H9 (cell line): ENCODE measurements around the gene SPATS2. TPM values are rescaled to one million over a fixed set of nuclear protein-coding genes. Genes with fewer than 3 reads are reported as not detected.
A peak's percentile ranks its signal among the peaks of the same experiment; 100 is the strongest.

Source experiments
- DNase-seq: peaks from one replicate; pipeline ENCODE4 v3.0.0-alpha.2; 2017
- H2AFZ ChIP-seq: one replicate; pipeline ENCODE4 v1.6.1; 2013; ENCODE audit warnings: mild to moderate bottlenecking, low read length, control low read depth, moderate library complexity
- H2AK5ac ChIP-seq: 2 replicates; pipeline ENCODE4 v1.6.1; 2013; ENCODE audit warnings: low read length, control low read depth, mixed read lengths; ENCODE audit not compliant: insufficient read length
- H2BK120ac ChIP-seq: one replicate; pipeline ENCODE4 v1.6.1; 2013; ENCODE audit warnings: low read depth, mild to moderate bottlenecking, low read length, control low read depth, inconsistent platforms; ENCODE audit not compliant: poor library complexity, severe bottlenecking
- H2BK12ac ChIP-seq: 2 replicates; pipeline ENCODE4 v1.6.1; 2013; ENCODE audit warnings: low read length, control low read depth, mixed read lengths, low read depth; ENCODE audit not compliant: insufficient read length
- H2BK15ac ChIP-seq: 2 replicates; pipeline ENCODE4 v1.6.1; 2013; ENCODE audit warnings: low read depth, low read length, control low read depth
- H2BK20ac ChIP-seq: one replicate; pipeline ENCODE4 v1.6.1; 2013; ENCODE audit warnings: low read depth, mild to moderate bottlenecking, low read length, control low read depth, inconsistent platforms; ENCODE audit not compliant: poor library complexity, severe bottlenecking
- H2BK5ac ChIP-seq: 2 replicates; pipeline ENCODE4 v1.6.1; 2013; ENCODE audit warnings: low read length, control low read depth, mixed read lengths; ENCODE audit not compliant: insufficient read length
- H3K14ac ChIP-seq: 2 replicates; pipeline ENCODE4 v1.6.1; 2013; ENCODE audit warnings: low read length, control low read depth; ENCODE audit not compliant: insufficient read depth
- H3K18ac ChIP-seq: 2 replicates; pipeline ENCODE4 v1.6.1; 2013; ENCODE audit warnings: low read depth, mild to moderate bottlenecking, mixed read lengths, low read length, control low read depth; ENCODE audit not compliant: insufficient read length
- H3K23ac ChIP-seq: 2 replicates; pipeline ENCODE4 v1.6.1; 2013; ENCODE audit warnings: low read length, control low read depth, mixed read lengths, low read depth; ENCODE audit not compliant: insufficient read length
- H3K23me2 ChIP-seq: 2 replicates; pipeline ENCODE4 v1.6.1; 2013; ENCODE audit warnings: low read depth, mild to moderate bottlenecking, mixed read lengths, low read length, control low read depth; ENCODE audit not compliant: insufficient read length, poor library complexity, severe bottlenecking
- H3K27ac ChIP-seq: 2 replicates; pipeline ENCODE4 v1.5.1; 2013; ENCODE audit warnings: low read length, control low read depth, mixed read lengths, low read depth; ENCODE audit not compliant: insufficient read length
- H3K27me3 ChIP-seq: 2 replicates; pipeline ENCODE4 v1.6.1; 2013; ENCODE audit warnings: low read length, control low read depth, inconsistent platforms; ENCODE audit not compliant: insufficient read depth
- H3K4ac ChIP-seq: 2 replicates; pipeline ENCODE4 v1.6.1; 2013; ENCODE audit warnings: low read depth, mild to moderate bottlenecking, control low read depth, inconsistent platforms, low read length, moderate library complexity
- H3K4me1 ChIP-seq: 2 replicates; pipeline ENCODE4 v1.6.1; 2013; ENCODE audit warnings: low read length, control low read depth, inconsistent platforms; ENCODE audit not compliant: insufficient read depth
- H3K4me2 ChIP-seq: 2 replicates; pipeline ENCODE4 v1.6.1; 2013; ENCODE audit warnings: low read length, control low read depth, mixed read lengths; ENCODE audit not compliant: insufficient read length, insufficient read depth
- H3K56ac ChIP-seq: 2 replicates; pipeline ENCODE4 v1.6.1; 2013; ENCODE audit warnings: low read depth, mild to moderate bottlenecking, mixed read lengths, low read length, control low read depth; ENCODE audit not compliant: insufficient read length
- H3K79me1 ChIP-seq: 2 replicates; pipeline ENCODE4 v1.6.1; 2013; ENCODE audit warnings: low read depth, mild to moderate bottlenecking, moderate library complexity, low read length, control low read depth, inconsistent platforms; ENCODE audit not compliant: insufficient read depth, poor library complexity, severe bottlenecking
- H3K79me2 ChIP-seq: 2 replicates; pipeline ENCODE4 v1.6.1; 2013; ENCODE audit warnings: low read length, control low read depth, inconsistent platforms; ENCODE audit not compliant: insufficient read depth
- H3K9ac ChIP-seq: 2 replicates; pipeline ENCODE4 v1.6.1; 2013; ENCODE audit warnings: low read length, control low read depth, mixed read lengths; ENCODE audit not compliant: insufficient read length; ENCODE audit errors: extremely low read depth
- H3K9me3 ChIP-seq: one replicate; pipeline ENCODE4 v1.6.1; 2013; ENCODE audit warnings: low read depth, low read length, inconsistent platforms; ENCODE audit not compliant: control insufficient read depth
- H3T11ph ChIP-seq: one replicate; pipeline ENCODE4 v1.6.1; 2013; ENCODE audit warnings: mild to moderate bottlenecking, low read length, control low read depth, inconsistent platforms
- H4K20me1 ChIP-seq: one replicate; pipeline ENCODE4 v1.6.1; 2013; ENCODE audit not compliant: control insufficient read depth, insufficient read length, insufficient read depth
- H4K5ac ChIP-seq: 2 replicates; pipeline ENCODE4 v1.6.1; 2013; ENCODE audit warnings: low read depth, mild to moderate bottlenecking, mixed read lengths, low read length, control low read depth; ENCODE audit not compliant: insufficient read length
- H4K8ac ChIP-seq: replicated peaks from 2 replicates; pipeline ENCODE4 v1.6.1; 2013; ENCODE audit warnings: low read length, control low read depth, mixed read lengths, low read depth; ENCODE audit not compliant: insufficient read length
- H4K91ac ChIP-seq: 2 replicates; pipeline ENCODE4 v1.6.1; 2013; ENCODE audit warnings: low read depth, mild to moderate bottlenecking, moderate library complexity, mixed read lengths, low read length, control low read depth; ENCODE audit not compliant: insufficient read length
- H3K27ac Mint-ChIP-seq, 3 experiments: 2 replicates in 2 of 3; 3 replicates in 1 of 3; pipeline ENCODE4 v1.8.0; 2020 to 2021; ENCODE audit warnings: mixed read lengths in 3 of 3, mild to moderate bottlenecking in 1 of 3, moderate library complexity in 1 of 3
- H3K27me3 Mint-ChIP-seq: 2 replicates; pipeline ENCODE4 v1.8.0; 2021; ENCODE audit warnings: low read depth, mild to moderate bottlenecking, moderate library complexity, mixed read lengths
- H3K36me3 Mint-ChIP-seq, 3 experiments: 2 replicates in 2 of 3; 3 replicates in 1 of 3; pipeline ENCODE4 v1.8.0; 2020 to 2021; ENCODE audit warnings: low read depth in 3 of 3, mixed read lengths in 3 of 3; ENCODE audit not compliant: insufficient read depth in 1 of 3
- H3K4me1 Mint-ChIP-seq, 2 experiments: 2 replicates each; pipeline ENCODE4 v1.8.0; 2020; ENCODE audit warnings: mixed read lengths in 2 of 2
- H3K4me3 Mint-ChIP-seq, 2 experiments: 2 replicates in 1 of 2; 3 replicates in 1 of 2; pipeline ENCODE4 v1.8.0; 2020 to 2021; ENCODE audit warnings: mild to moderate bottlenecking in 2 of 2, mixed read lengths in 2 of 2, moderate library complexity in 1 of 2
- H3K9me3 Mint-ChIP-seq, 2 experiments: 2 replicates in 1 of 2; 3 replicates in 1 of 2; pipeline ENCODE4 v1.8.0; 2020; ENCODE audit warnings: mild to moderate bottlenecking in 2 of 2, mixed read lengths in 2 of 2, moderate library complexity in 1 of 2
- CTCF ChIP-seq: fragments of 200-600 bp; sonication (generic); conservative IDR thresholded peaks from 3 replicates; pipeline ENCODE4 v1.8.0; 2021; ENCODE audit warnings: antibody characterized with exemption, mild to moderate bottlenecking
- WGBS: extraction: QIAGEN DNeasy Blood & Tissue Kit; methylation state at CpG from one replicate; pipeline ENCODE4 v1.1.7; 2013; ENCODE audit warnings: missing lambda C conversion rate, low lambda C conversion rate, mixed read lengths; ENCODE audit not compliant: insufficient read length; ENCODE audit errors: extremely low coverage; 5-methylcytosine and 5-hydroxymethylcytosine counted together
- total RNA-seq: library from RNA; stranded (reverse); gene quantifications from 2 replicates; pipeline ENCODE4 v1.2.1, GENCODE V29; 2021

The SPATS2 gene
- total RNA-seq, 1 experiment from 2014 or later = 17.1 TPM

GRCh38 chr12:49369411-49370145 lies 2.3 kb downstream of the SPATS2 start:
- Mint-ChIP-seq H3K27me3 (peaks cover 12% of the 10 kb centered on the region), H3K4me3 (peak overlapping the region in 1 of 2 experiments; percentile 65; a peak in 3 of 5 replicates), H3K27ac (peak overlapping the region in 1 of 3 experiments; percentile 28; a peak in 1 of 7 replicates), H3K36me3 (peaks cover 0 to 6% (median 5%) of the 10 kb centered on the region in 3 experiments; a peak in 3 of 7 replicates), H3K9me3 (no peaks in the 10 kb centered on the region), H3K4me1 (peaks cover 18 to 28% of the 10 kb centered on the region in 2 experiments)
- peaks cover 7% of the 10 kb centered on the region; the same call in 1 of the 2 replicates for H3K79me2 ChIP-seq
- H3K14ac ChIP-seq = no peak overlapping the region
- no peak overlapping the region for H2BK20ac ChIP-seq
- no peak overlapping the region for H4K5ac ChIP-seq
- no peaks in the 10 kb centered on the region for H3K9me3 ChIP-seq
- H3K4ac ChIP-seq = no peak overlapping the region
- no peak overlapping the region for H2AK5ac ChIP-seq
- H3K23ac ChIP-seq = no peak overlapping the region
- H3K56ac ChIP-seq = no peak overlapping the region
- peak; percentile 56 for TF ChIP-seq CTCF
- H3K23me2 ChIP-seq = peaks cover 4% of the 10 kb centered on the region
- H3K4me1 ChIP-seq = no peaks in the 10 kb centered on the region; the same call in 1 of the 2 replicates
- H2BK15ac ChIP-seq = no peak overlapping the region
- no peak overlapping the region for H4K91ac ChIP-seq
- H2BK120ac ChIP-seq = no peak overlapping the region
- peaks cover 2% of the 10 kb centered on the region for H3K79me1 ChIP-seq
- H3K27ac ChIP-seq = no peak overlapping the region
- H4K20me1 ChIP-seq = no peaks in the 10 kb centered on the region
- WGBS = no CpG with 5 or more reads among the region's 6 CpGs
- peak; percentile 49 for DNase-seq
- H3K18ac ChIP-seq = no peak overlapping the region
- H3K27me3 ChIP-seq = 0 out of 2 replicates have a peak, but pooled peaks cover 2% of the 10 kb centered on the region
- H2AFZ ChIP-seq = no peak overlapping the region
- H2BK12ac ChIP-seq = no peak overlapping the region
- no peak overlapping the region for H4K8ac ChIP-seq
- H2BK5ac ChIP-seq = no peak overlapping the region
- H3K9ac ChIP-seq = no peak overlapping the region
- no peak overlapping the region for H3T11ph ChIP-seq
- H3K4me2 ChIP-seq = no peak overlapping the region
